B cell (primary cell): Measurements from ENCODE around the gene PAK6.

ENCODE experiments used
- CTCF ChIP-seq: fragments of 200-600 bp; IDR thresholded peaks from one replicate; pipeline ENCODE4 v1.8.0; 2022; ENCODE audit warnings: antibody characterized with exemption, mild to moderate bottlenecking
- EZH2 ChIP-seq: IDR thresholded peaks from 2 replicates; pipeline ENCODE4 v1.6.1; 2012; ENCODE audit warnings: borderline replicate concordance, low read depth, mild to moderate bottlenecking, moderate library complexity, low read length; ENCODE audit not compliant: insufficient read depth, poor library complexity, severe bottlenecking

- no peak for TF ChIP-seq CTCF
- no peak for TF ChIP-seq EZH2
Observed at GRCh38 chr15:40192942-40193341, 45.9 kb upstream of the PAK6 start.
